GM18867 (cell line): Measurements from ENCODE around the gene BCL2.

ENCODE experiments used
- ATAC-seq: cut with Tn5 transposase; IDR thresholded peaks from one replicate; pipeline ENCODE4 v1.9.1; 2021; ENCODE audit warnings: mild to moderate bottlenecking, moderate library complexity; ENCODE audit not compliant: unreplicated experiment

The BCL2 gene

DNA sequence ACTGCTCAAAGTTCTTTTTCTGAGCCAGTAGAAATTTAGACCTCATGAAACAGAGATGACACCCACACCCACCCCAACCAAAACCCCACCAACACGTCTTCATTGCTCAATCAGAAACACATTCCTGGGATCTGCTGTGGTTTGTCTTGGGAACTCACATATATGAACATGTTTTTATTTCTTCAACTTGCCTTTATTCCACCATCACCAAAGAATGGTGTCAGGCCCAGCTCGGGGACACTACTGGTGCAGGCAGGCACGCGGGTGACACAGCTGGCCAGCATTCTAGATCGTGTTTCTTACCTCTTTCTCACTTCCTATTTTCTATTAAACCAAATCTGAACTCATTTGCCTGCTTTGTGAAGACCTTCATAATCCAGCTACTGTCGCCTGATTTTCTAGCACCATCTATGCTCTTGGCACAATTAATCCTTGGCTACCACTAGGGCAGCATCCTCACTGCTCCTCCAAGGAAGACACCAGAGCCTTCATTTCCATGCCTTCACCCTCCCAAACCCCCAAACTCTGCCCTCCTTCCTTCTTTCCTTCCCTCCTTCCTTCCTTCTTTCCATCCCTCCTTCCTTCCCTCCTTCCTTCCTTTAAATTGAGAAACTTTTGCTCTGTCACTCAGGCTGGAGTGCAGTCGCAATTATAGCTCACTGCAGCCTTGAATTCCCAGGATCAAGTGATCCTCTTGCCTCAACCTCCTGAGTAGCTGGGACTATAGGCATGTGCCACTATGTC is 157.1 kb downstream of the BCL2 start:
- ATAC-seq: peak; percentile 35

DNA sequence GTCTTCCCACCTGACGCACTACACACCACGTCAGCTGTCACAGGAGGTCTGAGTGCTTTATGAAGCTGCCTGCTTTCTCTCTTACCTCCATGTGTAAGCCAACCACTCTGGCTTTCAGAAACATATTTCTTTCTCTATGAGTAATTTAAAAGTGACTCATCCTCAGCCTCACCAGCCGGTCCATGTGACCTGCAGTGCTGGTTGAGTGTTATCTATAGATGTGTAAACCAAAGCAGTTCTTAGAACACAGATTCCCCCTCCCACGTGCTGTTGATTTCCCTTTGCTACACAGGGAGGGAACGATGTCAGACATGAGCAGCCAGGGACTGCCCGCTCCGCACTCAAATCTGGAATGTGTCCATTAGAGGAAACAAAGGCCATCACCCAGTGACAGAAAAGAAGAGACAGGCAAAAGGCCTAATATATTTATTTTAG is 157.8 kb downstream of the BCL2 start:
- ATAC-seq: peak; percentile 52

DNA sequence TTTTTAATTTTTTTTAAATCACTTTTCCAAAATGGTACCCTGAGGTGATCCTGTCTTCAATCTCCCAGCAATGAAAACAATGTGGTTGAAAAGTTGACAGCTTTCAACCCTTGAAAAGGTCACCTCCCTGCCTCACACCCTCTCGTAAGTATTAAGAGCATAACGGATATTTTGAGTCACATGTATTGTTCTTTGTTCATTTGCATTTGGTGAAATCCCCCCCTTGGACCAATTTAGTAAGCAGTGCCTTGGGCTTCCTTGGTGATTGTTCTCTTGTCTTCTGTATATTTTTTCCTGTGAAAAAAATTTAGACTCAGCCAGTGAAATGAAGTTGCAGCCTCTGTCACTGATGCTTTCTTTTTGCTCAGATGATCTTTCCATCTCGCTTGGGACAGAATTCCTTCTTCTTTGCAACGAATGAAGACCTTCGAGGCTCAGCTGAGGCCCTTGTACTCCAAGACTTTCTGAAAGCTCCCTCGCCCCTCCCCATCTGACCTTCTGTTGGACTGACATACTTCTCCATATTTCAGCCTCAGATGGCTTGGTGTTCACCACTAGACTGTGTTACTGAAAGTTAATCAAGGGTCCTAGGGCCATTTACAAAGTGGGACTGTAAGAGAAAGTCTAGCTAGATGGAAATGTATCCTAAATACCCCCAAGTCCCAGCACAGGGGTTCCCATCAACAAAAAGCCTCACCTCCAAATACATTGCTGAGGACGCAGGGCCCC is 158.4 kb downstream of the BCL2 start:
- ATAC-seq: peak; percentile 24

DNA sequence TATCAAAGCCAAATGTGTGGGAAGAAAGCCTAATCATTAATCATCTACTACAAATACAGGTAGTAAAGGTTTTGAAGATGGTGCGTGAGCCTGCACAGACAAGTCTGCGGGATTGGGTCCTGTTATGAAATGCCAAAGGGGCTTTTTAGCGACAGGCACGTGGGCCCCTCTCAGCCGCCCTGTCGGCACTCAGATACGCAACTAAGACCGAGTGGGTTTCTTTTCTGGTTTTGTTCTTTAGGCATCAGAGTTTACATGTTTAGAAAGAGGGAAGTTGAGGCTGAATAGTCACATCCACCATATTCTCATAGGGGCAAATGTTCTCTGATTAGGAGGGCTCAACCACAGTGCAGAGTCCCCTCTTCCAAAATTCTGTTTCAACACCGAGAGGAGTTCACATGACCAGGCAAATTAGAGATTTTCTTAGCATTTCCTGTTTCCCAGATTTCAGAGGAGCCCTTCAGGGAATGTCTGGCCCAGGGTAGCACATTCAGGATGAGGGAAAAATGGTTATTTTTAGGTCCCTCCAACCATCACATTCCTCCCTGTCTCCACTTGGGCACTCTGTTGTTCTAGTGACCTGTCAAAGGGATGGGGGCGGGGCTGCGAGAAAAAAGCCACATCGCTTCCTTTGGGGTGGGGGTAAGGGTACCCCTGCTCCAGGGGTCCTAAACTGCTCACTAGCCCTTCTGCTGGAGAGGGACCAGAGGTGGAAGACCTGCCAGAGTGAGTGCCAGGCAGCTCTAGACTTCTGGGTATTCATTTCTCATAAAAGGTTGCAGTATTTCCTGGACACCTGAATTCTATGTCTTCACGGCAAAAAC is 159.2 kb downstream of the BCL2 start:
- no peak for ATAC-seq

DNA sequence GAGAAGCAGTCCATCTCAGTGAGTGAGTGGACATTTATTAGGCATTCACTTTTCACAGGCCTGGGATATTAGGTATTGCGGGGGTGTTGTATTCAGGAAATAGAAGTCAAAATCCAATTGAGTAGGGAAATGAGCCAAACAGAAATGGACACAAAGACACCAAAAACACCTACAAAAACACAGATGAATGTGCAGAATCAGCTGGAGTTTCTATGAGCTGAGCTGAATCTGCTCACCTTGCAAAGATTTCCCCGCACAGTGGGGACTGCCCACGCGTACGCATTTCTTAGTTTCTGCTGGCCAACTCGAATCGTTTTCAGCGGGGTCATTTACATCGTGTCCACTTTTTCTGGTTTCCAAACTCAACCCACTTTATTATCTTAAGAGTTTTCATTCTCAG is 160.0 kb downstream of the BCL2 start:
- no peak for ATAC-seq

DNA sequence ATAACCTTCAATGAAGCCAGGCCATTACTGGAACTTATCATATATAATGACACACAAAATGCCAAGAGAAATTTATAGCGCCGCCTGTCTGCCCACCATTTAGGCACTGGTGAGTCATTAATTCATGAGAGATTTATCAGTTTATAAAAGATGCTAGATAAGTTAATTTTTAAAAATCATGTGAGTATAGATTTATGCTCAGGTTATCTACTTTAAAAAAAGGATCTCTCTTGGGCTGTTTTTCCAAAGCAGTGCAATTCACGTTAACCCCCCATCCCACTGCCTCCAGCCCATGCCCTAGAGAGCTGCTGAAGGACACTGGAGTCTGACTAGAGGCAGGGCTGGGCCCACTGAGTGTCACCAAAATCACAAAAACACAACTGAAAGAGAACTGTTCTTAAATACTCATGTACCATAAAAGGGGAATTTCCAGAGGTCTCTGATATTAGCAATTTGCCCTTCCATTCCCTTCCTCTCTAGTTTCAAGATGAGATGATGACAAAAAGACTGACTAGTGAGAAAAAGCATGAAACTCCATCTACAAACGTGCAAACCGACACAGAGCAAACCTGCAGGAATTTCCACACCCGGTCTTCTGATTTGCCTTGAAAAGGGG is 160.8 kb downstream of the BCL2 start:
- ATAC-seq: peak; percentile 7

DNA sequence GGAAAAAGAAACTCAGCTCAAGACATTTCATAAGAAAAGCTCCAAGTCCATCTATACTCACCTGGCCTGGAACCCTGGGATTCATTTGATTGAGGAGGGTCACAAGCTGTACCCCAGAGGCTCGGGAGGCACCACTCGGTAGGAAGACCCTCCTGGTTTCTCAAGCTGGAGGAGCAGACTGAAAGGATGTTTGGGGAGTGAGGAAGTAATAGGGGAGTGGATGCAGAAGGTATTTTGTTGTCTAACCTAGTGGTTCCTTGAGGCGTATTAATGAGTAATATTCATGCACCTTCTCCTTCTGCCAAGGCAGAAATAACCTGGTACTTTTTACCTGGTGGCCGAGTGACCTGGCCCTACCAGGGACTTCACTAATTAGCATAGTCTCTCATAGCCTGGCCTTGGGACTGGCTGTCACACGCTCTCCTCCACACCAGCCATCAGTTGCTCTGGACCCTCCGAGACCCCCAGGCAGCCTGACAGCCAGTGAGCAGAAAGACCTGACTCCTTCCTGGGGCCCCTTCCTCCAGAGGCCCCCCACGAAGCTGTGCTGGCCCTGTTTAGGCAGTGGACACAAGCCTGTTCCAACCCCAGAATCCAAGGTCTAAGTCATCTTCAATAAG is 161.4 kb downstream of the BCL2 start:
- ATAC-seq: no peak

DNA sequence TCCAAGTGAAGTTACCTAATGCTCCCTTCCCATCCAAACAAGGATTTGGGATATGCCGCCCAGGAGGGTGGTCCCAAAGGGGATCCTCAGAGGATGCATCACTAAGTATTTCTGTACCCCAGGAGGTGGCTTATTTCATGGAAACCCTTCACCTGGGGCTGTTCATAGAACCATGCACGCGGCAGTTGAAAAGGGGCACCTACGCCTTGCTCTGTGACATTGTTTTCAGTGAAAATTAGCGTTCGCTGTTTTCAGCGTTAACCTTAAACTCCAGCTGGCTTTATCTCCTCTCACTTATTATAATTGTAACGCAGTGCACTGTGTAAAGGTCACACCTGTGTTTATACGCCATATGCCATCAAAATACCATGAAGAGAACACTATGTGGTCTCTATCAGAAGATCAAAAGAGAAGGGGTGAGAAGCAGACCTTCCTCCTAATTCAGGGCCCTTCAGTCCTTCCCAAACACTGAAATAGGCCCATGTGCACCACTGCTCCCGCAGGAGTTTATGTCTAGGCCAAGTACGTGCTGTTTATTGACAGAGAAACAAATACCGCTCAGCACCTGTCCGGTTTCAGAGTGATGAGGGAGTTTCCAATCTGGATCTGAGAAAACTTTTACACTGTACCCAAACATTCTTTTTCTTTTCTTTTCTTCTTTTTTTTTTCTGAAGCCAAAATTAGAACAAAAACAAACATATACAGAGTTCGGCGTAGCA is 162.1 kb downstream of the BCL2 start:
- peak; percentile 13 for ATAC-seq

DNA sequence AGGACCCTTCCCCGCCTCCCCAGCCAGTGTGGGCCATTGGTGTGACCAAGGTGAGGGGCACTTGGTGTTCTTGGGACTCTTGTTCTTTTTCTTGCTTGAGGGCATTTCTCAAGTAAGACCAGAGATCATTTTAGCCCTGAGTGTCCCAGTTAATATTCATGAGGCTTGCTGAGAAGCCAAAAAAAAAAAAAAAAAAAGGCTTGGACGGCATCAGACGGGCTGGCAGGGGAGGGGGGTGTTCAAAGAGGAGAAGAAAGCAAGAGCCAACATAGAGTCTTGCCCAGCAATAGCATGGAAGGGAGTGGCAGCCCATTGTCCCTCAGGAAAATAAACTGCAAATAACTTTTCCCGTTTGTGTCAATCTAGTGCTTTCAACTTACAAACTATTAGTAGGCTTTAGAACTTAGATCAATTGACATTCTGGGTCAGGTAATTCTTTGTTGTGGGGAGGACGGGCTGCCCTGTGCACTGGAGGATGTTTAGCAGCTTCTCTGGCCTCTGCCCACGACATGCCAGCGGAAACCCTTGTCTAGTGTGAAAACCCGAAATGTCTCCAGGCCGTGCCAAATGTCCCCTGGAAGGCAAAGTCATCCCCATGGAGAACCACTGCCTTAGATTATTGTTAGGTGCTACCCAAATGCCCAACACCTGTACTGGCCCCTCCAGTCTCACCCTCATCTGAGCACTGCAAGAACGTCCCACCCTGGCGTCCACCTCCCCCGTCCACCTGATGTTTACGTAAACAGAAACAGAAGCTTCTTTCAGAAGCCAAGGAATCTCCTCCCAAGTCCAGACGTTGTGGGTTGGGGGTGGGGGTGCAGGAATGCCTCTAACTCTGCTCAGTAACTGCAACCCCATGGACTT is 163.4 kb downstream of the BCL2 start:
- no peak for ATAC-seq

DNA sequence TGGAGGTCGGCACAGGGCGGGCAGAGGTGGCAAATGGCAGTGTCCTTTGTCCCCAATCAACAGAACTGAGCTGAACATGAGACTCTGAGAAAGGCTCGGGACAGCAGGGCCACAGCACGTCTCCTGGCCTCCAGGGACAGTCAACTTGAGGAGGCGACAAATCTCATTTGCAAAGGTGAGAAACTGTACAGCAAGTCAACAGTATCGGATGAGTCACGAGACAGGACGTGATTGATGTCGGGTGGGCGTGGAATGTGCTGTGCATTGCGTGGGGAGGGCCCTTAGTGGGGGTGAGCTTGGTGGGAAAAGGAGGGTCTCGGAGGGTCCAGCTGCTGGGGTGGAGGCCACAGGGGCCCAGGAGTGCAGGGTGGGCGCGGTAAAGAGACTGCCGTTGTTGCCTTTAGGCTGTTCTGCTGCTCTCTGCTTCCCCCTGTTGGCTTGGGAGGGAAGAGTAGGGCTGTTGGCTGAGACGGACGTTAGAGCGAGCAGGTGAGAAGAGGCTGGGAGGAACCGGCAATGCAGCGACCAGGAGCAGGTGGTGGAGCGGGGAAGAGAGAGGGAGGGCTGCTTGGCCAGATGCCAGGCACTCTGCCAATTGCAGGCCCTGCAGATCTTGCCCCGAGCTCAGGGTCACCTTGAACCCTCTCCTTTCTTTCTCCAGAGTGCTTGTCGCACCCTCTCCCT is 164.3 kb downstream of the BCL2 start:
- peak; percentile 56 for ATAC-seq

DNA sequence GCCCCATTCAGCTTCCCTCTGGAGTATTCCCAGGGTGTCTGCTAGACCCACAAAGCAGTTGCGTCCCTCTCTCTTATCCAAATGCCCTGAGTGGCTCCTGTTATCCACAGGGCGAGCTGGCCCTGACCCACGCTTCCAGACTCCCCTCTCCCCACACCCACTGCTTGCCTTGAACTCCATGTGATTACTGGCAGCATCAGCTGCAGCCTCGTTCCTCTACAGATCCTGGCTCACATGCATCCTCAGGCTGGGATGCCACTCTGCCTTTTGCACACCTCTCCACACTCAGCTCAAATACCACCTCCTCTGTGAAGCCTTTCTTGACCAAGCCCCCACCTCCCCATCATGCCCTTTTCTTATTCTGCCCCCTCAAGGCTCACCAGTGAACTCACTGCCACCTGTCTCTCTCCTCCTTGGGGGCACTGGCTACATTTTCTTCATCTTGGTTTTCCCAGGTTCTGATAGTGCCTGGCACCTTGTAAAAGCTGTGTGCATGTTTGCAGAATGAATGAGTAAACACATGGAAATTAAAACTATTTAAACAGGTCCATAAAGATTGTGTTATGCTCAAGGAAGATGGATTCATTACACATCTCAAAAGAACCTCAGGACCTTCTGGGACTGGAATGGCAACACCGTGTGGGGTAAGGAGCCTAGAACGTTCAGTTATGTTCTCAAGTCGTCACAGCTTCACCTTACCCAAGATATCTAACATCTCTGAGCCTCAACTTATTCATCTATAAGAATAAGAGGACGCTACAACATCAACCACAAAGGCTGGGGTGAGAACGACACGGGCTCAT is 165.0 kb downstream of the BCL2 start:
- ATAC-seq: no peak

DNA sequence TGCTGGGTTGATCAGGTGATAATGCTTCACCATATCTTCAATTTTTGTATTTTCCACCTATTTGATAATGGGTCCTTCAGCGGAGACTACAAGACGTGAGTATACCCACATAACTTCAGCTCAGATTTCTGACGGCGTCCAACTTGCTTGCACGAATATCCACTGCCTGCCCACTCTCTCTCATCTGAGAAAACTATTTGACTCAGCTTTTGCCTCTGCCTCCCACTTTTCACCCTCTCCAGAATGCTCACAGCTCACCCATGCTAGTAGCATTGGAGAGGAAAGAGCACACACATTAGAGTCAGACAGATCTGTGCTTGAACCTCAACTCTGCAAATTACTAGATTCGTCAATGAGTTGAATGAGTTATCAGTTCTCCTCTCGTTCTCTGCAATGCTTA is 166.8 kb downstream of the BCL2 start:
- ATAC-seq: peak; percentile 20

DNA sequence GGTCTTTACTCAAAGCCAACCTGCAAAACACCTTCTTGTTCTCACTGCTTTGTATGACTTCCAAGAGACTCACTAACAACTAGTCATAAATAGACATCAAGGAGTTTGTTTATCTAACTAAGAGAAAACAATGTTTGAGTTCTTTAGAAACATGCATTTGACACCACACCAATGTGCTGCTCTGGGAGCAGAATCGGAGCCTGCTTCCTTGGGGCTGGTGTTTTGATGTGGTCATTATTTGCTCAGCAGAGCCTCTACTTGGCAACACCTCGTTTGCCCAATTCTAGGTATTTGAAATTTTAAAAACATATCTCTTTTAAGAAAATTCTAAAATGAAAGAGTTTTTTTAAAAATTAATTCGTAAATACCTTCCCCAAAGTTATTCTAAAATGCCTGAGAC is 167.5 kb downstream of the BCL2 start:
- ATAC-seq: no peak

DNA sequence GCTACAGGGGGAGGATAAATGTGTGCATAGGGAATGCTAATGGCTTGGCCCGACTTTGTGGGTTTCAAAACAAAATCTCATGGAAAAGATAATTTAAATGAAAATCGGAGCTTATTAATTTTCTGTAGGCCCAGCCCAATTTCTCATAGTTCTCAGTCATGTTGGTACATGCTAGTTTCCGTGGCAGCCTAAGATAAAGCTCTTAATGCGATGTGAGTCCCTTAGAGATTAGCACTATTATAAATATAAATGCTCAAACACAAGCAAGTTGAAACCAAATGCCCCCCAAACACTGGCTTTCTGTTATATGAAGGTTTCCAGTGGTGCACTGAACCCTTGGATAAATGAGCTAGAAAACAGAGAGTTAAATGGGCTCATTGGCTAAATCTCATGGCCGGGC is 168.0 kb downstream of the BCL2 start:
- no peak for ATAC-seq

DNA sequence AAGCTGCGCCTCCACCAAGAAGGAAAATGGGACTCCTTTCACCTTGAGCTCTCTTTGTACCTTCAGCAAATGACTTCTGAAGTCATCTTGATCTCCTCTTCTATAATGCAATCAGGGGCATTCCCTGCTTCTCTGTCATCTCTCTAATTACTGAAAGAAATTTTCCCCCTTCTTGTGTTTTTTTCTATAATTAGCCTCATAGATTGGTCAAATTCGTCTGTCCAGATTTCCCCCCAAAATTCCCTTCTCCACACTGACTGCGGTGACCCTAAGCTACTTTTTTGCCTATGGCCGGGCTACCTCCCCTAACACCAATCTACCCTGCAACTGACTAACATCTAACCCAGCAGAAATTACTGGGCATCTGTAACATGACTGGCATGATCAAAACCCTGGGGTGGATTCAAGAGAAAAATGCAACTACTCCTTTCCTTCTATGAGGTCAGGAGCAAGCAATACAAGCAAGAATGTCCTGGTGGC is 168.6 kb downstream of the BCL2 start:
- ATAC-seq: no peak

DNA sequence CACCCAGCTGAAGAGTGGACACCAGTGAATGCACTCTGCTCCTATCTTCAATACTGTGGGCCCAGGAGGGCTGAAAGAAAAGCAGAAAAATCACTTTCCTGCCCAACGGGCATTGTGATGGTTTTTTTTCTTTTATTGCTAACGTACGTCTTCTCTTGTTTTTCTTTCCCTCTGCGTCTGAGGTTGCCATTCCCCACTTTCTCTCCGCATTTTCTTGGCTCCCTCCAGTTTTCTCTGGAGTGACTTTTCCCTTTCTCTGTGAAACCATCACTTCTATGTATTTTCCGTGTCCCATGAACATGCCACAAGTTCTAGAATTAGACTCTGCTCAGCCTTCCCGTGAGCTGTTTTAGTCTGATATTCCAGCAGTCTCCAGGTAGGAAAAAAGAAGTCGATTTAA is 169.2 kb downstream of the BCL2 start:
- ATAC-seq: no peak

DNA sequence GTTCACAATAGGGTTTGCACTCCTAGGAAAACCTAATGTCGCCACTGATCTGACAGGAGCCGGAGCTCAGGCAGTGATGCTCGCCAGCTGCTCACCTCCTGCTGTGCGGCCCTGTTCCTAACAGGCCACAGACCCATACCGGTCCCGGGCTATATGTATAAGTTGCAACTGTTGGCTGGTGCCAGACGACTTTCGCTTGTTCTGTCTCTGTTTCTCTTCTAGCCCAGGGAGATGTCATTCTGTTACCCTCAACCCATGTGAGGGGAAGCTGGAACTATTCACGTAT is 170.3 kb downstream of the BCL2 start:
- ATAC-seq: no peak
